OCI-LY3 (cell line): ENCODE data around the gene HORMAD2.

Experiments
- EZH2phosphoT487 ChIP-seq: fragments of 200-600 bp; shearing (Covaris generic); IDR thresholded peaks from 2 replicates; pipeline ENCODE4 v1.6.1; 2018; ENCODE audit warnings: antibody characterized with exemption, mixed run types, low read depth
- TF ChIP-seq, protein P1 (sequence below): fragments of 200-600, 300-600 bp; sonication (generic); IDR thresholded peaks from 2 replicates; pipeline ENCODE4 v1.5.1; 2014; ENCODE audit warnings: antibody characterized with exemption, low read length, low read depth

DNA sequence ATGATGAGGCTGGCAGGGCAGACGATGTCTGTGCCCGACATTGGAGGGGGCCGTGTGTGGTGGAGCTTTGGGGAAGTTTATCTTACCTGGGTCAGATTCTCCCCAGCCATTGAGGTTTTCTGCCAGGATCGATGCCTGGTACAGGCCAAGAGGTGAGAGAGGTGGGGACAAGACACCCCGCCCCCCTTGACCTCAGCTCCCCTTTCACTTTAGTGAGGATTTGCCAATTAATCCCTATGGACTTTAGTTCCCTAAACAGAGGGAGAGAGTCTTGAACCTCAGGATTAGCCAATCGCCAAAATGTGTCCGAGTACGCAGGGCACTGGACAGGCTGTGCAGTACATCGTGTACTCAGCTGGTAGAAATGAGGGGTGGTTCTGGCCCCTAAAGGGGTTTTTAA lies 541 bp downstream of the HORMAD2 start:
- TF ChIP-seq, protein P1, sequence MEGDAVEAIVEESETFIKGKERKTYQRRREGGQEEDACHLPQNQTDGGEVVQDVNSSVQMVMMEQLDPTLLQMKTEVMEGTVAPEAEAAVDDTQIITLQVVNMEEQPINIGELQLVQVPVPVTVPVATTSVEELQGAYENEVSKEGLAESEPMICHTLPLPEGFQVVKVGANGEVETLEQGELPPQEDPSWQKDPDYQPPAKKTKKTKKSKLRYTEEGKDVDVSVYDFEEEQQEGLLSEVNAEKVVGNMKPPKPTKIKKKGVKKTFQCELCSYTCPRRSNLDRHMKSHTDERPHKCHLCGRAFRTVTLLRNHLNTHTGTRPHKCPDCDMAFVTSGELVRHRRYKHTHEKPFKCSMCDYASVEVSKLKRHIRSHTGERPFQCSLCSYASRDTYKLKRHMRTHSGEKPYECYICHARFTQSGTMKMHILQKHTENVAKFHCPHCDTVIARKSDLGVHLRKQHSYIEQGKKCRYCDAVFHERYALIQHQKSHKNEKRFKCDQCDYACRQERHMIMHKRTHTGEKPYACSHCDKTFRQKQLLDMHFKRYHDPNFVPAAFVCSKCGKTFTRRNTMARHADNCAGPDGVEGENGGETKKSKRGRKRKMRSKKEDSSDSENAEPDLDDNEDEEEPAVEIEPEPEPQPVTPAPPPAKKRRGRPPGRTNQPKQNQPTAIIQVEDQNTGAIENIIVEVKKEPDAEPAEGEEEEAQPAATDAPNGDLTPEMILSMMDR: no peak
- TF ChIP-seq EZH2phosphoT487: no peak
